ENCODE measurements around the gene RNF181. TPM values are rescaled to one million over a fixed set of nuclear protein-coding genes. Genes with fewer than 3 reads are reported as not detected.
A peak's percentile ranks its signal among the peaks of the same experiment; 100 is the strongest.

RNF181 gene
- total and polyA plus RNA-seq, 2 of the 13 experiments (the other 11 are each of a cell fraction or from before 2014, with no cell fraction given), result 224 to 578 TPM

- TF ChIP-seq ATF4 (CRISPR knock-in tag; IDR thresholded peaks at IDR 0.05) (peak in 1 of 2 experiments; percentile 42; a peak in 1 of 4 replicates), MYNN (CRISPR knock-in tag; IDR thresholded peaks at IDR 0.05; ENCODE audit: low read depth) (peak; percentile 67; the same call in 1 of the 2 replicates), GTF3A (CRISPR knock-in tag; conservative IDR thresholded peaks at IDR 0.05) (no peak), CREM (IDR thresholded peaks at IDR 0.05) (peak; percentile 94), CREM (CRISPR knock-in tag; IDR thresholded peaks at IDR 0.05) (0 out of 2 replicates have a peak, but pooled peaks have one; percentile 25), HDAC1 (CRISPR knock-in tag; IDR thresholded peaks at IDR 0.05) (peak; percentile 95), ZMYM3 (CRISPR knock-in tag; IDR thresholded peaks at IDR 0.05) (peak; percentile 5), FOXJ3 (CRISPR knock-in tag; IDR thresholded peaks at IDR 0.05; ENCODE audit: borderline replicate concordance) (no peak; the same call in 1 of the 2 replicates), PCBP2 (optimal IDR thresholded peaks at IDR 0.05; ENCODE audit: low read depth, low read length, poor library complexity, severe bottlenecking) (no peak), ATF1 (CRISPR knock-in tag; IDR thresholded peaks at IDR 0.05) (peak; percentile 89), ZNF441 (CRISPR knock-in tag; IDR thresholded peaks at IDR 0.05; ENCODE audit: borderline replicate concordance) (0 out of 2 replicates have a peak, but pooled peaks have one; percentile 12), ZNF609 (CRISPR knock-in tag; IDR thresholded peaks at IDR 0.05; ENCODE audit: borderline replicate concordance) (peak; percentile 31), ZNF281 (CRISPR knock-in tag; IDR thresholded peaks at IDR 0.05; ENCODE audit: borderline replicate concordance) (0 out of 2 replicates have a peak, but pooled peaks have one; percentile 20)
These were observed 34.0 kb upstream of the RNF181 start, which contains the start of gene GGCX (continued) for GRCh38 chr2:85561280-85562212.
